Neural cell (in vitro differentiated cells): ENCODE measurements around the gene SLC25A29. TPM values are rescaled to one million over a fixed set of nuclear protein-coding genes. Genes with fewer than 3 reads are reported as not detected.
"Not testable (repeated sequence)": the region's sequence is repeated elsewhere in the genome, so short reads cannot be mapped to it uniquely, and the experiment has no call there.

ENCODE experiments used
- H2AFZ ChIP-seq: fragments of 200-600, 300-800 bp; sonication (generic), shearing (Covaris generic); 2 replicates; pipeline ENCODE4 v1.6.0; 2014; ENCODE audit warnings: low read depth, mild to moderate bottlenecking, antibody characterized with exemption, low read length, moderate library complexity
- H3F3A ChIP-seq: fragments of 200-600 bp; shearing (Covaris generic); 2 replicates; pipeline ENCODE4 v1.6.1; 2016; ENCODE audit warnings: mild to moderate bottlenecking, moderate library complexity, mixed read lengths, antibody characterized with exemption, low read length; ENCODE audit not compliant: insufficient read depth, poor library complexity, severe bottlenecking
- H3K27ac ChIP-seq: fragments of 200-600, 300-800 bp; sonication (generic), shearing (Covaris generic); 2 replicates; pipeline ENCODE4 v1.5.1; 2014; ENCODE audit warnings: mild to moderate bottlenecking, low read length, moderate library complexity
- H3K27me3 ChIP-seq: fragments of 300-800, 200-600 bp; sonication (generic), shearing (Covaris generic); 2 replicates; pipeline ENCODE4 v1.6.0; 2014; ENCODE audit warnings: mild to moderate bottlenecking, low read depth, low read length, moderate library complexity; ENCODE audit not compliant: insufficient read depth
- H3K36me3 ChIP-seq: fragments of 300-800, 200-600 bp; sonication (generic), shearing (Covaris generic); 2 replicates; pipeline ENCODE4 v1.5.1; 2014; ENCODE audit warnings: mild to moderate bottlenecking, antibody characterized with exemption, low read length, moderate library complexity; ENCODE audit not compliant: insufficient read depth
- H3K4me2 ChIP-seq: fragments of 300-800, 200-600 bp; sonication (generic), shearing (Covaris generic); 2 replicates; pipeline ENCODE4 v1.6.0; 2014; ENCODE audit warnings: mild to moderate bottlenecking, low read length
- H3K4me3 ChIP-seq: fragments of 300-800, 200-600 bp; sonication (generic), shearing (Covaris generic); 2 replicates; pipeline ENCODE4 v1.5.1; 2014; ENCODE audit warnings: mild to moderate bottlenecking, low read length, moderate library complexity
- H3K79me2 ChIP-seq: fragments of 200-600 bp; shearing (Covaris generic); replicated peaks from 2 replicates; pipeline ENCODE4 v1.6.0; 2014; ENCODE audit warnings: mild to moderate bottlenecking, low read length, moderate library complexity; ENCODE audit not compliant: insufficient read depth
- H3K9ac ChIP-seq: fragments of 300-800, 200-600 bp; sonication (generic), shearing (Covaris generic); 2 replicates; pipeline ENCODE4 v1.6.1; 2016; ENCODE audit warnings: mild to moderate bottlenecking, low read length, mixed read lengths
- H3K9me2 ChIP-seq: fragments of 200-600 bp; shearing (Covaris generic); 2 replicates; pipeline ENCODE4 v1.6.1; 2016; ENCODE audit warnings: mild to moderate bottlenecking, low read length, mixed read lengths; ENCODE audit not compliant: insufficient read depth
- H3K9me3 ChIP-seq: fragments of 200-600, 300-800 bp; sonication (generic), shearing (Covaris generic); 2 replicates; pipeline ENCODE4 v1.6.1; 2016; ENCODE audit warnings: mild to moderate bottlenecking, mixed run types, low read length, moderate library complexity, mixed read lengths
- H4K20me1 ChIP-seq: fragments of 200-600 bp; shearing (Covaris generic); 2 replicates; pipeline ENCODE4 v1.6.1; 2016; ENCODE audit warnings: mild to moderate bottlenecking, mixed run types; ENCODE audit not compliant: insufficient read depth
- EP300 ChIP-seq: fragments of 450-650 bp; conservative IDR thresholded peaks from 2 replicates; pipeline ENCODE4 v1.6.1; 2014; ENCODE audit warnings: antibody characterized with exemption, mild to moderate bottlenecking, moderate library complexity; ENCODE audit not compliant: poor library complexity, severe bottlenecking
- EZH2 ChIP-seq: fragments of 200-600, 300-800 bp; shearing (Covaris generic), sonication (generic); IDR thresholded peaks from 2 replicates; pipeline ENCODE4 v1.6.1; 2014; ENCODE audit warnings: antibody characterized with exemption, low read length, borderline replicate concordance, mild to moderate bottlenecking; ENCODE audit not compliant: insufficient read depth, poor library complexity, severe bottlenecking
- MXI1 ChIP-seq: fragments of 450-650 bp; conservative IDR thresholded peaks from 2 replicates; pipeline ENCODE4 v1.6.1; 2014; ENCODE audit warnings: antibody characterized with exemption, mild to moderate bottlenecking; ENCODE audit not compliant: poor library complexity, severe bottlenecking
- RAD21 ChIP-seq: fragments of 450-650 bp; conservative IDR thresholded peaks from 2 replicates; pipeline ENCODE4 v1.6.1; 2014; ENCODE audit warnings: antibody characterized with exemption, mild to moderate bottlenecking, moderate library complexity
- REST ChIP-seq: IDR thresholded peaks from 2 replicates; pipeline ENCODE4 v1.6.1; 2012; ENCODE audit warnings: borderline replicate concordance
- SMC3 ChIP-seq: fragments of 450-650 bp; conservative IDR thresholded peaks from 2 replicates; pipeline ENCODE4 v1.6.1; 2014; ENCODE audit warnings: antibody characterized with exemption, mild to moderate bottlenecking, moderate library complexity; ENCODE audit not compliant: poor library complexity
- TAF1 ChIP-seq: IDR thresholded peaks from 2 replicates; pipeline ENCODE4 v1.6.1; 2012; ENCODE audit warnings: low read depth
- polyA plus RNA-seq: library from polyadenylated mRNA; depleted of rRNA; stranded (reverse); fragments of >200 nt; gene quantifications from 2 replicates; pipeline ENCODE4 v1.2.3, GENCODE V29; 2014
- TF ChIP-seq, protein P1 (sequence below): fragments of 450-650 bp; IDR thresholded peaks from 2 replicates; pipeline ENCODE4 v1.5.1; 2014; ENCODE audit warnings: antibody characterized with exemption, mild to moderate bottlenecking, moderate library complexity; ENCODE audit not compliant: poor library complexity, severe bottlenecking

The SLC25A29 gene
- polyA plus RNA-seq, 1 donor from 2014 or later, result 447 TPM

DNA sequence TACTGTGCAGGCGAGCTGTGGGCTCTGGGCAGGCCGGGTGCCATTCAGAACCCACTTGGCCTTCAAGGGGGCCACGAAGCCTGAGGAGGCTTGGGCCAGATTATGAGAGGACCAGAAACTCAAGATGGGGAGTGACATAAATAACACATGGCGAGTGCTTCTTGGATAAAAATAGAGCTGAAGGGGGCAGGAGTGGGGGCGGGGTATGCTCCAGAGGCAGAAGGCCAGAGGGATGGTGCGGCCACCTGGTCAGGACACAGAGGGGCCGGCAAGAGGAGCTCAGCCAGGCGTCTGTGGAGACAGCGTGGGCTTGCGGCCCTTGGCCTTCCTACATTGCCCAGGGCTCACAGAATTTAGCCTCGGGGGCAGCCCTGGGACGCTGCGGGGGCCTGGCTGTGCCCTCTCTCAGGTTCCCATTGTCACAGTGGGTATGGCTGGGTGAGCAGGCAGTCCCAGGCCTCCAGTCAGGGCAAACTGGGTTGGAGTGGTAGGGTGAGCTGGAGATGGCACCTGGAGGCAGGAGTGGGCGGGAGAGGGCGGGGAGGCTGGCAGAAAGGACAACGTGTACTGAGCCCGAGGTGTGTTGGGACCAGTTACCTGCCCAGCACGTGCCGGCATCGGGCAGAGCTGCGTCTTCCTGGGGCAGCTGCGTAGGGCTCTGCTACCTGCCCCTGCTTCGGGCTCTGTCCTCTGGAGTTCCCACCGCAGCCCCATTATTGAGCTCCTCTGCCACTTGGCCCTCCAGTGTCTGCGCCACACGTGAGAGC, 7.4 kb upstream of the SLC25A29 start:
- Histone ChIP-seq H4K20me1 (no peaks in the 10 kb centered on the region), H3K36me3 (no peaks in the 10 kb centered on the region), H3K79me2 (peaks cover under 1% of the 10 kb centered on the region), H3K27ac (no peak overlapping the region), H3K27me3 (no peaks in the 10 kb centered on the region), H3K4me3 (no peak overlapping the region), H3K9ac (no peak overlapping the region), H3K9me2 (no peaks in the 10 kb centered on the region), H3K4me2 (no peak overlapping the region), H3F3A (no peaks in the 10 kb centered on the region), H2AFZ (no peak overlapping the region), H3K9me3 (no peaks in the 10 kb centered on the region)
- no peak for TF ChIP-seq REST
- TF ChIP-seq TAF1, result no peak
- TF ChIP-seq RAD21, result no peak
- TF ChIP-seq, protein P1, sequence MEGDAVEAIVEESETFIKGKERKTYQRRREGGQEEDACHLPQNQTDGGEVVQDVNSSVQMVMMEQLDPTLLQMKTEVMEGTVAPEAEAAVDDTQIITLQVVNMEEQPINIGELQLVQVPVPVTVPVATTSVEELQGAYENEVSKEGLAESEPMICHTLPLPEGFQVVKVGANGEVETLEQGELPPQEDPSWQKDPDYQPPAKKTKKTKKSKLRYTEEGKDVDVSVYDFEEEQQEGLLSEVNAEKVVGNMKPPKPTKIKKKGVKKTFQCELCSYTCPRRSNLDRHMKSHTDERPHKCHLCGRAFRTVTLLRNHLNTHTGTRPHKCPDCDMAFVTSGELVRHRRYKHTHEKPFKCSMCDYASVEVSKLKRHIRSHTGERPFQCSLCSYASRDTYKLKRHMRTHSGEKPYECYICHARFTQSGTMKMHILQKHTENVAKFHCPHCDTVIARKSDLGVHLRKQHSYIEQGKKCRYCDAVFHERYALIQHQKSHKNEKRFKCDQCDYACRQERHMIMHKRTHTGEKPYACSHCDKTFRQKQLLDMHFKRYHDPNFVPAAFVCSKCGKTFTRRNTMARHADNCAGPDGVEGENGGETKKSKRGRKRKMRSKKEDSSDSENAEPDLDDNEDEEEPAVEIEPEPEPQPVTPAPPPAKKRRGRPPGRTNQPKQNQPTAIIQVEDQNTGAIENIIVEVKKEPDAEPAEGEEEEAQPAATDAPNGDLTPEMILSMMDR, result no peak
- no peak for TF ChIP-seq EZH2

- no peak overlapping the region for H3K4me3 ChIP-seq
- no peaks in the 10 kb centered on the region for H3K9me3 ChIP-seq
- H3F3A ChIP-seq, result no peaks in the 10 kb centered on the region
- H3K36me3 ChIP-seq, result no peaks in the 10 kb centered on the region
- no peaks in the 10 kb centered on the region for H3K9me2 ChIP-seq
- no peak overlapping the region for H3K27ac ChIP-seq
- no peaks in the 10 kb centered on the region for H3K27me3 ChIP-seq
- TF ChIP-seq RAD21 (no peak), EZH2 (no peak), EP300 (no peak), TAF1 (no peak), SMC3 (no peak), MXI1 (no peak)
- no peak overlapping the region for H2AFZ ChIP-seq
- H4K20me1 ChIP-seq, result no peaks in the 10 kb centered on the region
- peaks cover 7% of the 10 kb centered on the region for H3K79me2 ChIP-seq
- no peak overlapping the region for H3K9ac ChIP-seq
- no peak overlapping the region for H3K4me2 ChIP-seq
These were observed 6.7 kb upstream of the SLC25A29 start for GRCh38 chr14:100312877-100313400.

GRCh38 chr14:100312110-100312876, 6.0 kb upstream of the SLC25A29 start:
- not testable (repeated sequence) for H2AFZ ChIP-seq, H3K27ac ChIP-seq, H3K9ac ChIP-seq, H3K27me3 ChIP-seq, H3K9me3 ChIP-seq, H4K20me1 ChIP-seq, H3K4me2 ChIP-seq, H3F3A ChIP-seq, H3K36me3 ChIP-seq, H3K4me3 ChIP-seq, H3K9me2 ChIP-seq
- H3K79me2 ChIP-seq, result peaks cover 13% of the 10 kb centered on the region
